Stomach (tissue), 9 donors: ENCODE measurements around the gene EPB41. TPM values are rescaled to one million over a fixed set of nuclear protein-coding genes. Genes with fewer than 3 reads are reported as not detected.
A peak's percentile ranks its signal among the peaks of the same experiment; 100 is the strongest.

Source experiments
- DNase-seq, 2 donors: peaks; one replicate each; pipeline versions ENCODE4 v3.0.0 to v3.0.0-alpha.2; 2013 to 2019
- H3K27ac ChIP-seq, 5 donors: fragments of 200-600 bp in 4 of 5; sonication (generic) in 4 of 5; one replicate each; pipeline ENCODE4 v1.5.1; 2013 to 2019; ENCODE audit warnings: mild to moderate bottlenecking in 1 of 5, moderate library complexity in 1 of 5
- H3K27me3 ChIP-seq, 3 donors: fragments of 200-600 bp; sonication (generic); one replicate each; pipeline ENCODE4 v1.5.1; 2017 to 2019; ENCODE audit warnings: mixed run types in 1 of 3
- H3K36me3 ChIP-seq, 4 donors: fragments of 200-600 bp; sonication (generic); 1 replicate in 3 of 4; 2 replicates in 1 of 4; pipeline ENCODE4 v1.5.1; 2016 to 2019
- H3K4me1 ChIP-seq, 4 donors: fragments of 200-600 bp; sonication (generic); one replicate each; pipeline ENCODE4 v1.5.1; 2016 to 2019
- H3K4me3 ChIP-seq, 4 donors: fragments of 200-600 bp; sonication (generic) in 3 of 4; one replicate each; pipeline ENCODE4 v1.5.1; 2016 to 2019; ENCODE audit warnings: mild to moderate bottlenecking in 1 of 4
- H3K9me3 ChIP-seq, 4 donors: fragments of 200-600 bp; sonication (generic); one replicate each; pipeline ENCODE4 v1.5.1; 2016 to 2019
- EP300 ChIP-seq: sonication (generic); formaldehyde crosslinking; IDR thresholded peaks from one replicate; pipeline ENCODE4 v1.6.1; 2017; ENCODE audit warnings: antibody characterized with exemption
- POLR2A ChIP-seq, 4 donors: fragments of 450-650 bp; IDR thresholded peaks; one replicate each; pipeline ENCODE4 v1.6.1; 2016; ENCODE audit warnings: antibody characterized with exemption in 4 of 4, control low read depth in 2 of 4, mild to moderate bottlenecking in 1 of 4, moderate library complexity in 1 of 4
- POLR2AphosphoS5 ChIP-seq, 3 donors: sonication (generic); formaldehyde crosslinking; IDR thresholded peaks; one replicate each; pipeline ENCODE4 v1.6.1; 2016; ENCODE audit warnings: antibody characterized with exemption in 3 of 3
- WGBS, 5 donors: extraction: QIAGEN DNeasy Blood & Tissue Kit in 3 of 5; methylation state at CpG; one replicate each; pipeline versions ENCODE4 v1.1.5 to v1.1.7; 2013 to 2018; 5-methylcytosine and 5-hydroxymethylcytosine counted together
- intact Hi-C: fragments of 100-400 bp; cut with DNase I; formaldehyde crosslinking; loops from one replicate; pipeline ENCODE4 v1.15.1; 2023; ENCODE audit warnings: low total_unique reads
- polyA plus RNA-seq, 3 donors: library from polyadenylated mRNA; stranded (reverse); fragments of 200-250 nt; gene quantifications; one replicate each; pipeline ENCODE4 v1.2.3, GENCODE V29; 2013
- total RNA-seq, 5 donors: library from RNA; depleted of rRNA; stranded (reverse); fragments of >200 nt; gene quantifications; one replicate each; pipeline versions ENCODE4 v1.1.0 to v1.2.3, GENCODE V29; 2014 to 2016
- TF ChIP-seq, protein P1 (sequence below), 7 experiments: fragments of 450-650 bp in 4 of 7; fragments of 200-600 bp in 3 of 7; sonication (generic) in 3 of 7; IDR thresholded peaks; one replicate each; pipeline ENCODE4 v1.5.1; 2016 to 2019; ENCODE audit warnings: antibody characterized with exemption in 7 of 7, control low read depth in 2 of 7, mild to moderate bottlenecking in 1 of 7
- donor health status: healthy with polysubstance abuse.
- donor health status: Bipolar disorder and iron deficiency.
- donor health status: healthy.

Gene EPB41
- total and polyA plus RNA-seq, 8 donors, result 6.4 to 112 (median 48.1) TPM

DNA sequence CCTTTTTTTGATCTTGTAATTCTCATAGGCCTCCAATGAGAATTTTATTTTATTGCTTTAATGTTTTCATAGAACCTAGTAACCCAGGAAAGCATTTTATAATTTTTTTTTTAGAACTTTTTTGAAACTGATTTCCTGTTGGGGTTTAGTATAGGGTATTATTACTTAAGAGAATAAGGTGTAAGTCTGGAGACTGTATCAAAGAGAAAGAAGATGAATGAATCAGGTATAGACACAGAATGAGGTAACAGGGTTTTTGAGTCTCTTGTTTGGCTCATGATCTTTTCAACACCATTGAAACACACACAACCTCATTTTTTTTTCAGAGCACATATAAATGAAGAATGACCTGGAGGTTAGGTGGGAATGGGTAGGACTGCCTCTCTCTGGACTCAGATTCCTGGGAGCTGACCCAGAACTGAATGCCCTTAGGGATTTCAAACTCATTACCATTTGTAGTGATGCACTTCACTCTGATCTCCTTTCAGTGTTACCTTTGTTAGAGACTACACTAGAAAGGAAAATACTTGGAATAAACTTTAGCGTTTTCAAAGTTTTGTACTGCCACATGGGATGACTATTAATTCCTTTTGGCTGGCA lies 51.0 kb downstream of the EPB41 start:
- DNase-seq, result no peak
- Histone ChIP-seq H3K27ac (no peak overlapping the region), H3K9me3 (no peaks in the 10 kb centered on the region), H3K4me1 (peaks cover 0 to 9% (median 0%) of the 10 kb centered on the region in 4 donors), H3K27me3 (no peaks in the 10 kb centered on the region), H3K4me3 (no peak overlapping the region), H3K36me3 (no peaks in the 10 kb centered on the region)
- intact Hi-C loops, result no loop called here
- no peak for TF ChIP-seq EP300
- TF ChIP-seq, protein P1, sequence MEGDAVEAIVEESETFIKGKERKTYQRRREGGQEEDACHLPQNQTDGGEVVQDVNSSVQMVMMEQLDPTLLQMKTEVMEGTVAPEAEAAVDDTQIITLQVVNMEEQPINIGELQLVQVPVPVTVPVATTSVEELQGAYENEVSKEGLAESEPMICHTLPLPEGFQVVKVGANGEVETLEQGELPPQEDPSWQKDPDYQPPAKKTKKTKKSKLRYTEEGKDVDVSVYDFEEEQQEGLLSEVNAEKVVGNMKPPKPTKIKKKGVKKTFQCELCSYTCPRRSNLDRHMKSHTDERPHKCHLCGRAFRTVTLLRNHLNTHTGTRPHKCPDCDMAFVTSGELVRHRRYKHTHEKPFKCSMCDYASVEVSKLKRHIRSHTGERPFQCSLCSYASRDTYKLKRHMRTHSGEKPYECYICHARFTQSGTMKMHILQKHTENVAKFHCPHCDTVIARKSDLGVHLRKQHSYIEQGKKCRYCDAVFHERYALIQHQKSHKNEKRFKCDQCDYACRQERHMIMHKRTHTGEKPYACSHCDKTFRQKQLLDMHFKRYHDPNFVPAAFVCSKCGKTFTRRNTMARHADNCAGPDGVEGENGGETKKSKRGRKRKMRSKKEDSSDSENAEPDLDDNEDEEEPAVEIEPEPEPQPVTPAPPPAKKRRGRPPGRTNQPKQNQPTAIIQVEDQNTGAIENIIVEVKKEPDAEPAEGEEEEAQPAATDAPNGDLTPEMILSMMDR (IDR thresholded peaks at IDR 0.05), result no peak
- no peak for TF ChIP-seq POLR2A (IDR thresholded peaks at IDR 0.05)
- TF ChIP-seq POLR2AphosphoS5 (IDR thresholded peaks at IDR 0.05), result no peak
- 75 to 93% (median 88%) methylated on average over 1 of the region's 1 CpG for WGBS, 5 donors

DNA sequence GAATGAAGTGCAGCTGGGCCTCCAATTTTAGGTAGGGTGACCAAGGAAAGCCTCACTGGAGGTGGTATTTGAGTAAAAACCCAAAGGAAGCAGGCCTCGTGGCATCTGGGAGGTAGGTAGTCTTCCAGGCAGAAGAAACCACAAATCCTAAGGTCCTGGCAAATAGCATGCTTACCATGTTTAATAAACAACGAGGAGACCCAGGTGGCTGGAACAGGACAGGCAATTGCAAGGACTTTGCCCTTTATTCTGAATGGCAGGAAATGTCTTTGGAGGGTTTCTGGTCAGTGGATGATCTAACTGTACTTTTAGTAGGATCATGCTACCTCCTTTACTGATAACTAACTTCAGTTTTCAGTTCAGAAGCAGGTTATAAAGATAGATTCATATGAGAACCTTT lies 52.2 kb downstream of the EPB41 start:
- intact Hi-C loops, result no loop called here
- H3K27ac ChIP-seq, result no peak overlapping the region
- 47 to 66% (median 60%) methylated on average over 2 of the region's 2 CpGs for WGBS, 5 donors
- TF ChIP-seq, protein P1 (IDR thresholded peaks at IDR 0.05), result no peak
- no peak for TF ChIP-seq EP300
- no peak for TF ChIP-seq POLR2A (IDR thresholded peaks at IDR 0.05)
- TF ChIP-seq POLR2AphosphoS5 (IDR thresholded peaks at IDR 0.05), result no peak
- no peaks in the 10 kb centered on the region for H3K9me3 ChIP-seq
- no peaks in the 10 kb centered on the region for H3K27me3 ChIP-seq
- no peaks in the 10 kb centered on the region for H3K36me3 ChIP-seq
- H3K4me3 ChIP-seq, result no peak overlapping the region
- H3K4me1 ChIP-seq, result peaks cover 0 to 9% (median 0%) of the 10 kb centered on the region in 4 donors
- no peak for DNase-seq

DNA sequence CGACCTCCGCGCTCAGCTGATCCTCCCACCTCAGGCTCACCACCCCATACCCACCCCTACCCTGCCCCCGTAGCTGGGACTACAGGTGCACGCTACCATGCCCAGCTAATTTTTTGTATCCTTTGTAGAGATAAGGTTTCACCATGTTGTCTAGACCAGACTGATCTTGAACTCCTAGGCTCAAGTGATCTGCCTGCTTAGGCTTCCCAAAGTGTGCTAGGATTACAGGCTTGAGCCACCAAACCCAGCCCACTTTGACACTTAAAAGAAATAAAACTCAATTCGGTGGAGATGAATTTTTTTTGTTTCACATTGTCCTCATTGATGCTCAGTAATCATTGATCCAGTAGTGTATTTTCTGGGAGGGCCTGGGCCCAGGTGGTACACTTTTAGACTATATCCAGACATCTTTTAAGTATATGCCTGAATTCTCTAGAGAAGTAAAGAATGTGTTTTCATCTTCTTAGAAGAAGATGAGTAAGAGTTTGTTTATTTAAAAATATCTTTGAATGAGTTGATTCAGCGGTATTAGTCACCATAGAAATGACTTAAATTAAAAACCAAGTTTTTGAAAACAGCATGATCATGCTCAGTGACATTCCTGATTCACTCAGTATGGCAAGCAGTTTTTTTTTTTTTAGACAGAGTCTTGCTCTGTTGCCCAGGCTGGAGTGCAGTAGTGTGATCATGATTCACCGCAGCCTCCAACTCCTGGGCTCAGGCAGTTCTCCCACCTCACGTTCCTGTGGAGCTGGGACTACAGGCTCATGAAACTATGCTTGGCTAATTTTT lies 57.8 kb downstream of the EPB41 start:
- WGBS, 5 donors, result 82 to 88% (median 84%) methylated on average over 9 of the region's 9 CpGs
- Histone ChIP-seq H3K27ac (peak overlapping the region in 1 of 5 donors; percentile 23), H3K4me1 (peaks cover 0 to 18% (median 4%) of the 10 kb centered on the region in 4 donors), H3K27me3 (no peaks in the 10 kb centered on the region), H3K36me3 (no peaks in the 10 kb centered on the region), H3K4me3 (no peak overlapping the region), H3K9me3 (no peaks in the 10 kb centered on the region)
- intact Hi-C loops, result no loop called here
- TF ChIP-seq, protein P1 (IDR thresholded peaks at IDR 0.05), result no peak
- TF ChIP-seq POLR2A (IDR thresholded peaks at IDR 0.05), result no peak
- no peak for TF ChIP-seq POLR2AphosphoS5 (IDR thresholded peaks at IDR 0.05)
- no peak for DNase-seq

DNA sequence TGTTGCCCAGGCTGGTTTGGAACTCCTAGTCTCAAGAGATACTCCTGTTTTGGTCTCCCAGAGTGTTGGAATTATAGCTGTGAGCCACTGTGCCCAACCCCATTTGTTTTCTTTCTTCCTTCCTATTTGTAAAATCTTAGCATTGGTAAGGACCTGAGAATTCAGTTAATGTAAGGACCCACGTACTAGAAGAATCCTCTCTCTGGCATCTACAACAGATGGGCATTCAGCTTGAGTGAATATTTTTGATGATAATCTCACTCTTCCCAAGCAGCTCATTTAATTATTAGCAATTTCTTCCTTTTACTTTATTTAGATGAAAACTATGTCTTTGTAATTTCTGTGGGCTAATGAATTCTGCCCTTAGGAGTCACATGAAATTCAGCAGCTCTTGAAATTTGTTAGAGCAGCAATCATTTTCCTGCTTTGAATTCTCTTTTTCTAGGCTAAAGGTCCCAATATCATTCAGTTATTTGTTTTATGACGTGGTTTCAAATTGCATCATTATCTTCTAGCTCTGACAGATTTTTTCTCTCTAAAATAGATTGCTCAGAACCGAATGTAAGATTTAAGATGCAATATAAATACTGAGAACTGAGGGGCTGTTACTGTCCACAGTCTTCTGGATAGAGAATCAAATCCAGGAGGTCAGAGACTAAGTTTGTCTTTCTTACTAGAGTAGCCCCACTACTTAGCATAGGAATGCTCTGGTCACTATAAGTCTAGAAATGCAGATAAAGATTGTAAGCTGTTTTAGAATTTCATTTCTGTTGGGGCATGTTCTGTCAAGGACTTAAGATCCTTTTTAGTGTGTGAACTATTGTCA lies 59.4 kb downstream of the EPB41 start:
- H3K27ac ChIP-seq, result no peak overlapping the region
- H3K4me1 ChIP-seq, result peaks cover 0 to 18% (median 4%) of the 10 kb centered on the region in 4 donors
- no peak for DNase-seq
- H3K27me3 ChIP-seq, result no peaks in the 10 kb centered on the region
- WGBS, 5 donors, result 37 to 55% (median 52%) methylated on average over 3 of the region's 3 CpGs
- TF ChIP-seq POLR2A (IDR thresholded peaks at IDR 0.05), result no peak
- TF ChIP-seq, protein P1 (IDR thresholded peaks at IDR 0.05), result no peak
- no peak for TF ChIP-seq POLR2AphosphoS5 (IDR thresholded peaks at IDR 0.05)
- no peak for TF ChIP-seq EP300
- H3K36me3 ChIP-seq, result no peaks in the 10 kb centered on the region
- no peak overlapping the region for H3K4me3 ChIP-seq
- H3K9me3 ChIP-seq, result no peaks in the 10 kb centered on the region
- intact Hi-C loops, result no loop called here
